Neural crest cell (in vitro differentiated cells): Measurements from ENCODE around the gene GRIN2B. TPM values are rescaled to one million over a fixed set of nuclear protein-coding genes. Genes with fewer than 3 reads are reported as not detected.

Source experiments
- DNase-seq: peaks from one replicate; pipeline ENCODE4 v3.0.0; 2021; ENCODE audit warnings: low read depth, mixed read lengths, low spot score
- H3K27ac Mint-ChIP-seq: one replicate; pipeline ENCODE4 v1.8.0; 2021; ENCODE audit warnings: mild to moderate bottlenecking, mixed read lengths; ENCODE audit not compliant: unreplicated experiment
- H3K27me3 Mint-ChIP-seq: 2 replicates; pipeline ENCODE4 v1.8.0; 2021; ENCODE audit warnings: low read depth, mild to moderate bottlenecking, mixed read lengths
- H3K36me3 Mint-ChIP-seq: 2 replicates; pipeline ENCODE4 v1.8.0; 2021; ENCODE audit warnings: low read depth, mild to moderate bottlenecking, mixed read lengths
- H3K4me1 Mint-ChIP-seq: 2 replicates; pipeline ENCODE4 v1.8.0; 2021; ENCODE audit warnings: mixed read lengths
- H3K4me3 Mint-ChIP-seq: one replicate; pipeline ENCODE4 v1.8.0; 2021; ENCODE audit warnings: mild to moderate bottlenecking, mixed read lengths
- H3K9me3 Mint-ChIP-seq: 2 replicates; pipeline ENCODE4 v1.8.0; 2021; ENCODE audit warnings: mixed read lengths
- total RNA-seq: library from RNA; stranded (reverse); gene quantifications from 2 replicates; pipeline ENCODE4 v1.2.1, GENCODE V29; 2021
- TF ChIP-seq, protein P1 (sequence below): fragments of 200-600 bp; sonication (generic); conservative IDR thresholded peaks from 2 replicates; pipeline ENCODE4 v1.5.0; 2021; ENCODE audit warnings: antibody characterized with exemption, mild to moderate bottlenecking

The GRIN2B gene
- total RNA-seq, 1 donor from 2014 or later: 1.0 TPM

DNA sequence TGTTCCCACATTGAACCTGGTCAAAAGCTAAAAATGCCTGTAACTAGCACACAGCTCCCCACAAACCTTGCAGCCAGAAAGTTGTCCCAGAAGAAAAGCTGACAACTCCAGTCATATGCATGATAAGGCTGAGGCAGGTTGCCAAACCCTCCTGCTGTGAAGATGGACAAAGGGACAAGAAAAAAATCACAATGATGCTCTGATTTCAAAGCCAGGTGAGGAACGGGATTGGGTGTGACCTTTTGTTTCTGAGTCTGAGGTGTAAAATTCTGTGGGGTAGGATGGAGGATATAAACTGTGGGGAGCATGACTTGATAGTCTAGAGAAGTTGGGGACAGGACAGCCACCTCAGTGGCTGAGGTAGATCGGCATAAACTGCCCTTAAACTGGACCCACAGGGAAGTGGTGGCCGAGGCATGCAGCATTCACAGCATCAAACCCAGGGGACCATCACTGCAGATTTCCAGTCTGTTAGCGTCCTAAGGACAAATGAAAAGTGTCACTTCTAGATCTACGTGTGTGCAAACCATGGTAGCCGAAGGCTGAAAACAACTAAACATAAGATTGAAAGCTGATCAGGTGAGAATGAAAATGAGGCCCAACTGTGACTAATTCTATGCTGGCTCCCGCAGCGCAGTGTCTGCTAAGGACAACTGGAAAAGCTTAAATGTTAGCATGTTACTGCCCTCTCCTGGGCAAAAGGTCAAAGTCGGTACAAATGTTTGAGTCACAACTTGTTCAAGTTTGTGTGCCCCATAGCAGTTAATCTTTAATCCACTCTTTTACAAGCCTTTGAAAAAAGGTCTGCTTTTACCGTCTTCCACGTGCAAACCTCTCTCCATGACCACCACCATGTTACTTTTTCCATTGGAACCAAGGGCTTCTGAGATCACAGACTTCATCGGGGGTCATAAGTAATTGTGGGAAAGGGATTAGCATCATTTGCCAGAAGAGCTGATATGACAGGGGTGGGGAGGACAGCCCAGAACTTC is 39.8 kb downstream of the GRIN2B start:
- TF ChIP-seq, protein P1, sequence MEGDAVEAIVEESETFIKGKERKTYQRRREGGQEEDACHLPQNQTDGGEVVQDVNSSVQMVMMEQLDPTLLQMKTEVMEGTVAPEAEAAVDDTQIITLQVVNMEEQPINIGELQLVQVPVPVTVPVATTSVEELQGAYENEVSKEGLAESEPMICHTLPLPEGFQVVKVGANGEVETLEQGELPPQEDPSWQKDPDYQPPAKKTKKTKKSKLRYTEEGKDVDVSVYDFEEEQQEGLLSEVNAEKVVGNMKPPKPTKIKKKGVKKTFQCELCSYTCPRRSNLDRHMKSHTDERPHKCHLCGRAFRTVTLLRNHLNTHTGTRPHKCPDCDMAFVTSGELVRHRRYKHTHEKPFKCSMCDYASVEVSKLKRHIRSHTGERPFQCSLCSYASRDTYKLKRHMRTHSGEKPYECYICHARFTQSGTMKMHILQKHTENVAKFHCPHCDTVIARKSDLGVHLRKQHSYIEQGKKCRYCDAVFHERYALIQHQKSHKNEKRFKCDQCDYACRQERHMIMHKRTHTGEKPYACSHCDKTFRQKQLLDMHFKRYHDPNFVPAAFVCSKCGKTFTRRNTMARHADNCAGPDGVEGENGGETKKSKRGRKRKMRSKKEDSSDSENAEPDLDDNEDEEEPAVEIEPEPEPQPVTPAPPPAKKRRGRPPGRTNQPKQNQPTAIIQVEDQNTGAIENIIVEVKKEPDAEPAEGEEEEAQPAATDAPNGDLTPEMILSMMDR: peak; percentile 79
- Mint-ChIP-seq H3K4me1 (peaks cover 11% of the 10 kb centered on the region), H3K27ac (no peak overlapping the region), H3K9me3 (peaks cover 7% of the 10 kb centered on the region), H3K36me3 (peaks cover 8% of the 10 kb centered on the region), H3K27me3 (no peaks in the 10 kb centered on the region), H3K4me3 (no peak overlapping the region)
- peak; percentile 43 for DNase-seq

DNA sequence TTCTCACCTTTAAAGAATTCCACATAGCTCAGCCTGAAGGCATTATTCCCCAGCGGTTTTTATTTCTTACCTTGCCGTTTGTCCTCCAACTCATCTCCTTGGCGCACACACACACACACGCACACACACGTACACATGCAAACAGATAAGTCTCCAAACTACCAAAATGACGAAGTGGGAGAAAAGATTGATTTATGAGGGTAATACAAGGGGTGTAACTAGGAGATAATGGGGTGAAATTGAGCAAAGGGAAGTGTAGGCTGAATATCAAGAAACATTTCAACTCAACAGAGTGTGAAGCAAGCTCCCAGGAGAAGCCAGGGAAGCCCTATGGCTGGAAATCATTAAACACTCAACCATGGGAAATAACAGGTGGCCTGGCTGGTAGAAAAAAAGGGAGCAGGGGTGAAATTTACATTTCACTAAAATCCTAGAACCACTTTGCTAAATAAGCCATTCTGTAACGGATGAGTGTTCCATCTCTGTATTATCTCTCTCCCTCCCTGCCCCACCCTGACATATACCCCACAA is 41.0 kb downstream of the GRIN2B start:
- Mint-ChIP-seq H3K4me3 (no peak overlapping the region), H3K27ac (no peak overlapping the region), H3K27me3 (no peaks in the 10 kb centered on the region), H3K36me3 (peaks cover 10% of the 10 kb centered on the region), H3K9me3 (peaks cover 7% of the 10 kb centered on the region), H3K4me1 (peaks cover 19% of the 10 kb centered on the region)
- TF ChIP-seq, protein P1: no peak
- DNase-seq: no peak

DNA sequence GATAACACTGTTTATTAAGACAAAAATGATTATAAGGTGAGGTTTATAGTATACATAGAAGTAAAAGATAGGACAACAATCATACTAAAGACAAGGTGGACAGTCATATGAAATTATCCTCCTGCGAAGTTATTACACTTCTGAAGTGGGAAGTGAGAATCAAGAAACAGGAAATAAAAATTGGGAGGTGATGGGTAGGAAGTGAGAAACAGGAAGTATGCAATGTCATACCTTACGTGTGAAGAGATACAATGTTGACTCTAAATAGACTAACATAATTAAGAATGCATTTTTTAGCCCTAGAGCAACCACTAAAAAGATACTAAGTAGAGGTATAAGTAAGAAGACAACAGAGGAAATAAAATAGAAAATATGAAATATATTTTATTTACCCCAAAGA is 43.7 kb downstream of the GRIN2B start:
- no peak overlapping the region for H3K27ac Mint-ChIP-seq
- H3K4me1 Mint-ChIP-seq: peaks cover 21% of the 10 kb centered on the region
- no peaks in the 10 kb centered on the region for H3K27me3 Mint-ChIP-seq
- TF ChIP-seq, protein P1: no peak
- H3K36me3 Mint-ChIP-seq: peaks cover 12% of the 10 kb centered on the region
- peaks cover 9% of the 10 kb centered on the region for H3K9me3 Mint-ChIP-seq
- DNase-seq: no peak
- H3K4me3 Mint-ChIP-seq: no peak overlapping the region

DNA sequence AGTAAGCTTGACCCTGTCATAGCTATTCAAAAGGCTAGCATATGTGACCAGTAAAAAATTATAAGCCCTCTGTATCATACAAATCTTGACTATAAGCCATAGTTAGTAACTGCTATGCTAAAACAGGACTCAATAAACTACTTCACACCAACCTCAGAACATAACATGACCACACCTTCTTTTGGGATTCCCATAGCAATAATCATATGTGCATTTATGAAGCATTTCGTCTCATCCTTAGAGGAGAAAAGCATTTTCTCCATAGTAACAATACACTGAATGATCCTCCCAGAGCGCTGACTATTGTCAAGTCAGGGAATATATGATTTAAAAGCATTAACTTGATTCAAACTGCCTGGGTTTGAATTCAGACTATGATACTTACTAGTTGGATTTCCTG is 46.2 kb downstream of the GRIN2B start:
- Mint-ChIP-seq H3K27me3 (no peaks in the 10 kb centered on the region), H3K4me1 (peaks cover 10% of the 10 kb centered on the region), H3K36me3 (peaks cover 12% of the 10 kb centered on the region), H3K4me3 (no peak overlapping the region), H3K27ac (no peak overlapping the region), H3K9me3 (peaks cover 9% of the 10 kb centered on the region)
- TF ChIP-seq, protein P1: no peak
- DNase-seq: no peak
